ENCODE data around the gene REC8. TPM values are rescaled to one million over a fixed set of nuclear protein-coding genes. Genes with fewer than 3 reads are reported as not detected.

Gene REC8
- total RNA-seq, 1 donor from 2014 or later = 0.65 TPM

Other genes with a start within 250 kb of the REC8 start
- gene DHRS4, start 218.3 kb upstream of the REC8 start, total RNA-seq = 41.7 and 45.9 TPM in 2 replicates
- 8.4 and 11.5 TPM in 2 replicates for gene DHRS4L2, start 183.2 kb upstream of the REC8 start, total RNA-seq
- gene CARMIL3, start 120.1 kb upstream of the REC8 start, total RNA-seq = 0.17 TPM in 1 of 2 replicates, not detected in the other
- not detected in 2 replicates for gene CPNE6, start 100.5 kb upstream of the REC8 start, total RNA-seq
- gene PCK2, start 77.8 kb upstream of the REC8 start, total RNA-seq = 26.8 and 35.3 TPM in 2 replicates
- gene DCAF11, start 57.3 kb upstream of the REC8 start, total RNA-seq = 50.9 and 56.8 TPM in 2 replicates
- 0.65 and 0.96 TPM in 2 replicates for gene NRL, start 57.1 kb upstream of the REC8 start, total RNA-seq
- gene FITM1, start 41.4 kb upstream of the REC8 start, total RNA-seq = 0.20 TPM in 2 replicates
- 87.2 and 96.2 TPM in 2 replicates for gene PSME1, start 35.9 kb upstream of the REC8 start, total RNA-seq
- gene EMC9, start 30.5 kb upstream of the REC8 start, total RNA-seq = 11.4 and 14.0 TPM in 2 replicates
- 58.8 and 64.5 TPM in 2 replicates for gene PSME2, start 25.5 kb upstream of the REC8 start, total RNA-seq
- 26.7 and 35.1 TPM in 2 replicates for gene RNF31, start 24.6 kb upstream of the REC8 start, total RNA-seq
- gene IRF9, start 10.8 kb upstream of the REC8 start, total RNA-seq = 54.0 and 57.1 TPM in 2 replicates
- gene IPO4, start 16.7 kb downstream of the REC8 start, total RNA-seq = 42.3 and 84.2 TPM in 2 replicates
- gene TM9SF1, start 23.4 kb downstream of the REC8 start, total RNA-seq = 102 and 113 TPM in 2 replicates
- 0.07 and 0.53 TPM in 2 replicates for gene TSSK4, start 33.6 kb downstream of the REC8 start, total RNA-seq
- 21.8 and 24.1 TPM in 2 replicates for gene CHMP4A, start 41.4 kb downstream of the REC8 start, total RNA-seq
- 14.8 and 15.4 TPM in 2 replicates for gene MDP1, start 44.0 kb downstream of the REC8 start, total RNA-seq
- gene NEDD8, start 60.3 kb downstream of the REC8 start, total RNA-seq = 122 and 125 TPM in 2 replicates
- 88.9 and 107 TPM in 2 replicates for gene GMPR2, start 60.8 kb downstream of the REC8 start, total RNA-seq
- 55.0 and 55.8 TPM in 2 replicates for gene TINF2, start 70.5 kb downstream of the REC8 start, total RNA-seq
- 0.65 and 1.5 TPM in 2 replicates for gene TGM1, start 91.1 kb downstream of the REC8 start, total RNA-seq
- 22.6 and 33.2 TPM in 2 replicates for gene RABGGTA, start 99.5 kb downstream of the REC8 start, total RNA-seq
- gene DHRS1, start 127.7 kb downstream of the REC8 start, total RNA-seq = 12.9 and 29.0 TPM in 2 replicates
- gene NOP9, start 127.8 kb downstream of the REC8 start, total RNA-seq = 21.2 and 28.0 TPM in 2 replicates
- 1.6 and 2.3 TPM in 2 replicates for gene CIDEB, start 135.9 kb downstream of the REC8 start, total RNA-seq
- gene LTB4R2, start 138.1 kb downstream of the REC8 start, total RNA-seq = 3.0 and 4.8 TPM in 2 replicates
- gene LTB4R, start 139.4 kb downstream of the REC8 start, total RNA-seq = 1.9 and 2.7 TPM in 2 replicates
- gene ADCY4, start 163.0 kb downstream of the REC8 start, total RNA-seq = 3.3 and 4.9 TPM in 2 replicates
- gene RIPK3, start 167.9 kb downstream of the REC8 start, total RNA-seq = 0.26 TPM in 1 of 2 replicates, not detected in the other
- 56.5 and 76.4 TPM in 2 replicates for gene NFATC4, start 196.1 kb downstream of the REC8 start, total RNA-seq
- 6.9 and 16.7 TPM in 2 replicates for gene NYNRIN, start 226.9 kb downstream of the REC8 start, total RNA-seq